HEK293 (cell line): ENCODE measurements around the gene LDAF1.

Experiments used
- CTCF ChIA-PET: fragments of 350-600 bp; formaldehyde crosslinking; extraction: SDS; loops from one replicate; lab custom pipeline; 2021; ENCODE audit warnings: antibody characterized with exemption; lab: Yijun Ruan, JAX
- POLR2A ChIA-PET: fragments of 300-600 bp; formaldehyde crosslinking; extraction: SDS; loops from one replicate; lab custom pipeline; 2020; ENCODE audit warnings: antibody characterized with exemption, inconsistent platforms; lab: Yijun Ruan, JAX
- H3K27ac ChIP-seq: fragments of 200-500 bp; sonication (Bioruptor generic); 2 replicates; pipeline ENCODE4 v1.5.1; 2014; ENCODE audit warnings: low read depth, low read length, control low read depth, inconsistent platforms; ENCODE audit errors: extremely low read depth
- H3K36me3 ChIP-seq, 2 experiments: fragments of 200-500 bp in 1 of 2; sonication (Bioruptor generic) in 1 of 2; 1 replicate in 1 of 2; 2 replicates in 1 of 2; pipeline ENCODE4 v1.5.1; 2014 to 2017; ENCODE audit warnings: inconsistent platforms in 2 of 2, low read length in 2 of 2; ENCODE audit not compliant: control insufficient read depth in 2 of 2, insufficient read depth in 1 of 2
- H3K4me1 ChIP-seq: fragments of 200-500 bp; sonication (Bioruptor generic); 2 replicates; pipeline ENCODE4 v1.5.1; 2014; ENCODE audit warnings: mild to moderate bottlenecking, low read length, inconsistent platforms; ENCODE audit not compliant: control insufficient read depth, insufficient read depth
- H3K4me3 ChIP-seq: 2 replicates; pipeline ENCODE4 v1.5.1; 2011; ENCODE audit warnings: low read depth, mild to moderate bottlenecking, control low read depth, low read length, moderate library complexity
- H3K9me3 ChIP-seq: fragments of 200-500 bp; sonication (Bioruptor generic); 2 replicates; pipeline ENCODE4 v1.5.1; 2014; ENCODE audit warnings: low read depth, low read length, inconsistent platforms; ENCODE audit not compliant: control insufficient read depth, insufficient read depth
- MYNN ChIP-seq: fragments of 450-650 bp; formaldehyde crosslinking; IDR thresholded peaks from 2 replicates; pipeline ENCODE4 v1.5.1; 2016; ENCODE audit warnings: missing biosample characterization, missing genetic modification characterization, borderline replicate concordance
- SETDB1 ChIP-seq: IDR thresholded peaks from one replicate; pipeline ENCODE4 v1.6.1; 2017; ENCODE audit warnings: mild to moderate bottlenecking, low read length, moderate library complexity, mixed read lengths; ENCODE audit not compliant: insufficient read length
- WT1 ChIP-seq: fragments of 450-650 bp; formaldehyde crosslinking; IDR thresholded peaks from 2 replicates; pipeline ENCODE4 v1.5.1; 2016; ENCODE audit warnings: missing biosample characterization, missing genetic modification characterization
- YY1 ChIP-seq: fragments of 450-650 bp; formaldehyde crosslinking; IDR thresholded peaks from 2 replicates; pipeline ENCODE4 v1.5.1; 2018; ENCODE audit warnings: missing biosample characterization, missing genetic modification characterization
- YY2 ChIP-seq: fragments of 450-650 bp; formaldehyde crosslinking; IDR thresholded peaks from 2 replicates; pipeline ENCODE4 v1.5.1; 2016; ENCODE audit warnings: missing biosample characterization, missing genetic modification characterization
- ZFP41 ChIP-seq: fragments of 450-650 bp; formaldehyde crosslinking; IDR thresholded peaks from 2 replicates; pipeline ENCODE4 v1.5.1; 2016; ENCODE audit warnings: missing biosample characterization, missing genetic modification characterization, borderline replicate concordance
- ZNF133 ChIP-seq: fragments of 450-650 bp; formaldehyde crosslinking; IDR thresholded peaks from 2 replicates; pipeline ENCODE4 v1.5.1; 2016; ENCODE audit warnings: missing biosample characterization, missing genetic modification characterization
- ZNF140 ChIP-seq: fragments of 450-650 bp; formaldehyde crosslinking; IDR thresholded peaks from 2 replicates; pipeline ENCODE4 v1.5.1; 2016; ENCODE audit warnings: missing biosample characterization, missing genetic modification characterization
- ZNF157 ChIP-seq: fragments of 450-650 bp; formaldehyde crosslinking; IDR thresholded peaks from 2 replicates; pipeline ENCODE4 v1.5.1; 2016; ENCODE audit warnings: missing biosample characterization, missing genetic modification characterization
- ZNF37A ChIP-seq: fragments of 450-650 bp; IDR thresholded peaks from 2 replicates; pipeline ENCODE4 v1.5.1; 2018; ENCODE audit warnings: missing biosample characterization, missing genetic modification characterization
- ZNF600 ChIP-seq: fragments of 450-650 bp; formaldehyde crosslinking; IDR thresholded peaks from 2 replicates; pipeline ENCODE4 v1.5.1; 2016; ENCODE audit warnings: missing biosample characterization, missing genetic modification characterization
- ZNF621 ChIP-seq: fragments of 450-650 bp; formaldehyde crosslinking; IDR thresholded peaks from 2 replicates; pipeline ENCODE4 v1.5.1; 2017; ENCODE audit warnings: missing biosample characterization, missing genetic modification characterization
- ZNF707 ChIP-seq: fragments of 450-650 bp; formaldehyde crosslinking; IDR thresholded peaks from 2 replicates; pipeline ENCODE4 v1.5.1; 2016; ENCODE audit warnings: missing biosample characterization, missing genetic modification characterization
- TF ChIP-seq, protein P1 (sequence below): fragments of 450-650 bp; formaldehyde crosslinking; optimal IDR thresholded peaks from 2 replicates; pipeline ENCODE3; 2016; ENCODE audit warnings: missing biosample characterization, mild to moderate bottlenecking, missing genetic modification characterization
- TF ChIP-seq, protein P2 (sequence below): fragments of 450-650 bp; formaldehyde crosslinking; IDR thresholded peaks from 2 replicates; pipeline ENCODE4 v1.5.1; 2016; ENCODE audit warnings: missing biosample characterization, missing genetic modification characterization
- TF ChIP-seq, protein P3 (sequence below): fragments of 450-650 bp; formaldehyde crosslinking; IDR thresholded peaks from 2 replicates; pipeline ENCODE4 v1.5.1; 2016; ENCODE audit warnings: missing biosample characterization, missing genetic modification characterization

Gene LDAF1

DNA sequence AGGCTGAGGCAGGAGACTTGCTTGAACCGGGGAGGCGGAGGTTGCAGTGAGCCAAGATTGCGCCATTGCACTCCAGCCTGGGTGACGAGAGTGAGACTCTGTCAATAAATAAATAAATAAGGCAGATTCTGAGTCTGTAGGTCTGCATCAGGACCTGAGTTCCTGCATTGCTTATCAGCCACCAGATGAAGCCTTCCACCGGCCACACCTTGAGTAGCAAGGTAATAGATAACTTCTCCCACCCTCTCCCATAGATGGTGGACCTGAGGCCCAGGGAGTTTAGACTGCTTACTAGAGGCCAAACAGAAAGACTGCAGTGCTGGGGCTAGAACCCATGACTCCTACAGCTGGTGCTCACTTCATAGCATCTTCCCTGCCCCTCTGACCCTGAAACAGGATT is 30.8 kb downstream of the LDAF1 start:
- POLR2A ChIA-PET: interaction anchor here (1.3 kb wide), 1 partner anchor 111 kb away, joined by 9 read pairs; no protein-coding TSS in a partner anchor
- Histone ChIP-seq H3K27ac (no peak overlapping the region), H3K9me3 (no peaks in the 10 kb centered on the region; the same call in 1 of the 2 replicates), H3K4me3 (no peak overlapping the region), H3K36me3 (no peaks in the 10 kb centered on the region), H3K4me1 (no peaks in the 10 kb centered on the region)
- CTCF ChIA-PET: interaction anchor here (0.6 to 3.7 kb wide), 22 partner anchors 12 to 1188 kb away, joined by 3 to 44 read pairs (median 5); partner anchors contain the start of genes CRYM and LDAF1
- TF ChIP-seq ZNF621 (tag by site-specific recombination): no peak
- TF ChIP-seq, protein P1, sequence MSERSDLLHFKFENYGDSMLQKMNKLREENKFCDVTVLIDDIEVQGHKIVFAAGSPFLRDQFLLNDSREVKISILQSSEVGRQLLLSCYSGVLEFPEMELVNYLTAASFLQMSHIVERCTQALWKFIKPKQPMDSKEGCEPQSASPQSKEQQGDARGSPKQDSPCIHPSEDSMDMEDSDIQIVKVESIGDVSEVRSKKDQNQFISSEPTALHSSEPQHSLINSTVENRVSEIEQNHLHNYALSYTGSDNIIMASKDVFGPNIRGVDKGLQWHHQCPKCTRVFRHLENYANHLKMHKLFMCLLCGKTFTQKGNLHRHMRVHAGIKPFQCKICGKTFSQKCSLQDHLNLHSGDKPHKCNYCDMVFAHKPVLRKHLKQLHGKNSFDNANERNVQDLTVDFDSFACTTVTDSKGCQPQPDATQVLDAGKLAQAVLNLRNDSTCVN (tag by site-specific recombination): peak; percentile 3
- no peak for TF ChIP-seq ZNF707 (tag by site-specific recombination)

DNA sequence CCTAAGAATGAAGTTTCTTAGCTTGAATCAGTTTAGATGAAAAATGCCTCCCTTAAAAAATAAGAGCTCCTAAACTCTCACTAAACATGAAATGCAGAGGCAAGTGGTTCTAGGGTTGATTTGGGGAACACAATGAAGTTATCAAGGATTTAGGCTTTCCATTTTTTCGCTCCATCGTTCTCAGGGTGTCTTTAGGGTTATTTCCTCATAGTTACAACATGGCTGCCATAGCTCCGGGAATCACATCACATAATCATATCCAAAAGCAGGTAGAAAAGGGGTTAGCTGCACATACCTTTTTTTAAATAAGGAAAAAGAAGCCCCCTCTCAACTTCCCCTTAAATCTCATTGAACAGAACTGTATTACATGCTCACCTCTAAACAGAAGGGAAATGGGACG is 31.5 kb downstream of the LDAF1 start:
- CTCF ChIA-PET: interaction anchor here (0.8 to 3.7 kb wide), 5 partner anchors 68 to 111 kb away, joined by 3 to 44 read pairs (median 4); partner anchors contain the start of gene CRYM
- TF ChIP-seq YY2 (tag by site-specific recombination) (no peak), ZFP41 (tag by site-specific recombination) (no peak), WT1 (no peak), ZNF157 (tag by site-specific recombination) (no peak), SETDB1 (peak; percentile 61), ZNF600 (tag by site-specific recombination) (no peak), MYNN (tag by site-specific recombination) (no peak), YY1 (tag by site-specific recombination) (no peak)
- TF ChIP-seq, protein P2, sequence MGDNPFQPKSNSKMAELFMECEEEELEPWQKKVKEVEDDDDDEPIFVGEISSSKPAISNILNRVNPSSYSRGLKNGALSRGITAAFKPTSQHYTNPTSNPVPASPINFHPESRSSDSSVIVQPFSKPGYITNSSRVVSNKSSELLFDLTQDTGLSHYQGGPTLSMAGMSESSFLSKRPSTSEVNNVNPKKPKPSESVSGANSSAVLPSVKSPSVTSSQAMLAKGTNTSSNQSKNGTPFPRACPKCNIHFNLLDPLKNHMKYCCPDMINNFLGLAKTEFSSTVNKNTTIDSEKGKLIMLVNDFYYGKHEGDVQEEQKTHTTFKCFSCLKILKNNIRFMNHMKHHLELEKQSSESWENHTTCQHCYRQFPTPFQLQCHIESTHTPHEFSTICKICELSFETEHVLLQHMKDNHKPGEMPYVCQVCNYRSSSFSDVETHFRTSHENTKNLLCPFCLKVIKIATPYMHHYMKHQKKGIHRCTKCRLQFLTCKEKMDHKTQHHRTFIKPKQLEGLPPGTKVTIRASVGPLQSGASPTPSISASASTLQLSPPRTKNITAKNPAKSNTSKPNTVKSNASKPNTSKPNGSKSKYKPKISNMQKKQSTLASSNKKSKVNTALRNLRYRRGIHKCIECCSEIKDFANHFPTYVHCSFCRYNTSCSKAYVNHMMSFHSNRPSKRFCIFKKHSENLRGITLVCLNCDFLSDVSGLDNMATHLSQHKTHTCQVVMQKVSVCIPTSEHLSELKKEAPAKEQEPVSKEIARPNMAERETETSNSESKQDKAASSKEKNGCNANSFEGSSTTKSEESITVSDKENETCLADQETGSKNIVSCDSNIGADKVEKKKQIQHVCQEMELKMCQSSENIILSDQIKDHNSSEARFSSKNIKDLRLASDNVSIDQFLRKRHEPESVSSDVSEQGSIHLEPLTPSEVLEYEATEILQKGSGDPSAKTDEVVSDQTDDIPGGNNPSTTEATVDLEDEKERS (tag by site-specific recombination): peak; percentile 90
- TF ChIP-seq, protein P3, sequence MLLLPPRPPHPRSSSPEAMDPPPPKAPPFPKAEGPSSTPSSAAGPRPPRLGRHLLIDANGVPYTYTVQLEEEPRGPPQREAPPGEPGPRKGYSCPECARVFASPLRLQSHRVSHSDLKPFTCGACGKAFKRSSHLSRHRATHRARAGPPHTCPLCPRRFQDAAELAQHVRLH (tag by site-specific recombination): 0 out of 2 replicates have a peak, but pooled peaks have one; percentile 48
- TF ChIP-seq, all 188 proteins: peak for 3
- Histone ChIP-seq H3K4me3 (no peak overlapping the region), H3K27ac (no peak overlapping the region), H3K9me3 (no peaks in the 10 kb centered on the region; the same call in 1 of the 2 replicates), H3K36me3 (no peaks in the 10 kb centered on the region), H3K4me1 (no peaks in the 10 kb centered on the region)
- POLR2A ChIA-PET: no interaction called here

DNA sequence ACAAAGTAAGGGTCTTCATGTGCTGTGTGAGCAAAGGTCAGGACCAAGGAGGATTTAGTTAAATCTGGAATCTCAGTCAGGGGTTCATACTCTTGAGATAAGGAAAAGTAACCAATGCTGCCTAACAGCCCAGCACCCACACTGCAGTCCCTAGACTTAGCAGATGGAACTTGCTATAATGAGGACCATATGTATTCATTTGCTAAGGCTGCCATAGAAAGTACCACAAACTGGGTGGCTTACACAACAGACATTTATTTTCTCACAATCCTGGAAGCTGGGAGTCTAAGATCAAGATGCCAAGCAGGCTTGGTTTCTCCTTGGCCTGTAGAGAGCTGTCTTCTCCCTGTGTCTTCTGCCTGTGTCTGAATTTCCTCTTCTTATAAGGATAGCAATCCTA is 32.1 kb downstream of the LDAF1 start:
- TF ChIP-seq ZNF37A (no peak), ZNF133 (tag by site-specific recombination) (no peak), ZNF140 (tag by site-specific recombination) (no peak)
- ChIA-PET CTCF (interaction anchor here (3.6 to 3.7 kb wide), 2 partner anchors 88 to 110 kb away, joined by 41 to 44 read pairs; partner anchors contain the start of gene CRYM), POLR2A (no interaction called here)

More for the DNA sequence above, 32.1 kb downstream of the LDAF1 start:
- Histone ChIP-seq H3K9me3 (no peaks in the 10 kb centered on the region; the same call in 1 of the 2 replicates), H3K4me1 (no peaks in the 10 kb centered on the region), H3K4me3 (no peak overlapping the region), H3K36me3 (no peaks in the 10 kb centered on the region), H3K27ac (no peak overlapping the region)
